Measurements from ENCODE around the gene KLHDC3. TPM values are rescaled to one million over a fixed set of nuclear protein-coding genes. Genes with fewer than 3 reads are reported as not detected.
A peak's percentile ranks its signal among the peaks of the same experiment; 100 is the strongest.

The KLHDC3 gene
- 50.5 TPM for polyA plus RNA-seq (2012; ENCODE audit: low read depth, missing spikeins)

- peak; percentile 99 for FAIRE-seq
Measured at GRCh38 chr6:43013843-43014433, at the start of gene KLHDC3, which contains the start of gene MEA1. KLHDC3 (plus strand) TSS chr6:43014249; CDS start chr6:43017193, 2,944 bp downstream. MEA1 (minus strand) TSS chr6:43013946; CDS start chr6:43013813, 133 bp downstream.

GRCh38 chr6:42966571-42966970 is 47.5 kb upstream of the KLHDC3 start:
- DNase-seq (ENCODE audit: insufficient read length, low spot score) = no peak
- no peak for TF ChIP-seq TAF1 (IDR thresholded peaks at IDR 0.05; ENCODE audit: low read depth, low read length)
- no peak for TF ChIP-seq PAX5 (IDR thresholded peaks at IDR 0.05; ENCODE audit: insufficient read depth, low read length, severe bottlenecking)
- TF ChIP-seq POLR2AphosphoS5 (IDR thresholded peaks at IDR 0.05; ENCODE audit: low read depth, low read length) = no peak
- TF ChIP-seq POLR2A (IDR thresholded peaks at IDR 0.05; ENCODE audit: low read depth, low read length) = no peak
- no peak for TF ChIP-seq SPI1 (IDR thresholded peaks at IDR 0.05; ENCODE audit: low read depth, low read length)
- no peak for TF ChIP-seq POU2F2 (IDR thresholded peaks at IDR 0.05; ENCODE audit: low read depth, low read length)
- no peak for FAIRE-seq

More at GRCh38 chr6:43013843-43014433, at the start of gene KLHDC3, which contains the start of gene MEA1:
- no peak for TF ChIP-seq SPI1 (IDR thresholded peaks at IDR 0.05; ENCODE audit: low read depth, low read length)
- TF ChIP-seq POU2F2 (IDR thresholded peaks at IDR 0.05; ENCODE audit: low read depth, low read length) = no peak
- no peak for TF ChIP-seq POLR2AphosphoS5 (IDR thresholded peaks at IDR 0.05; ENCODE audit: low read depth, low read length)
- DNase-seq (ENCODE audit: insufficient read length, low spot score) = peak; percentile 97

- DNase-seq (ENCODE audit: insufficient read length, low spot score) (no peak), FAIRE-seq (no peak)
- no peak for TF ChIP-seq TAF1 (IDR thresholded peaks at IDR 0.05; ENCODE audit: low read depth, low read length)
- no peak for TF ChIP-seq POLR2AphosphoS5 (IDR thresholded peaks at IDR 0.05; ENCODE audit: low read depth, low read length)
- no peak for TF ChIP-seq PAX5 (IDR thresholded peaks at IDR 0.05; ENCODE audit: insufficient read depth, low read length, severe bottlenecking)
- TF ChIP-seq SPI1 (IDR thresholded peaks at IDR 0.05; ENCODE audit: low read depth, low read length) = no peak
- TF ChIP-seq POU2F2 (IDR thresholded peaks at IDR 0.05; ENCODE audit: low read depth, low read length) = no peak
Measured at GRCh38 chr6:42967228-42967627, 46.8 kb upstream of the KLHDC3 start.

GRCh38 chr6:42968126-42968701 is 45.8 kb upstream of the KLHDC3 start:
- TF ChIP-seq POU2F2 (IDR thresholded peaks at IDR 0.05; ENCODE audit: low read depth, low read length) = no peak
- TF ChIP-seq TAF1 (IDR thresholded peaks at IDR 0.05; ENCODE audit: low read depth, low read length) = no peak
- no peak for TF ChIP-seq POLR2A (IDR thresholded peaks at IDR 0.05; ENCODE audit: low read depth, low read length)
- no peak for TF ChIP-seq SPI1 (IDR thresholded peaks at IDR 0.05; ENCODE audit: low read depth, low read length)
- no peak for TF ChIP-seq PAX5 (IDR thresholded peaks at IDR 0.05; ENCODE audit: insufficient read depth, low read length, severe bottlenecking)
- TF ChIP-seq POLR2AphosphoS5 (IDR thresholded peaks at IDR 0.05; ENCODE audit: low read depth, low read length) = no peak
- FAIRE-seq (no peak), DNase-seq (ENCODE audit: insufficient read length, low spot score) (no peak)

- DNase-seq (ENCODE audit: insufficient read length, low spot score) (no peak), FAIRE-seq (no peak)
- TF ChIP-seq PAX5 (IDR thresholded peaks at IDR 0.05; ENCODE audit: insufficient read depth, low read length, severe bottlenecking) = no peak
- no peak for TF ChIP-seq SPI1 (IDR thresholded peaks at IDR 0.05; ENCODE audit: low read depth, low read length)
- TF ChIP-seq POLR2AphosphoS5 (IDR thresholded peaks at IDR 0.05; ENCODE audit: low read depth, low read length) = no peak
- TF ChIP-seq TAF1 (IDR thresholded peaks at IDR 0.05; ENCODE audit: low read depth, low read length) = no peak
- TF ChIP-seq POU2F2 (IDR thresholded peaks at IDR 0.05; ENCODE audit: low read depth, low read length) = no peak
- no peak for TF ChIP-seq POLR2A (IDR thresholded peaks at IDR 0.05; ENCODE audit: low read depth, low read length)
Measured at GRCh38 chr6:42968783-42969182, 45.3 kb upstream of the KLHDC3 start.

- no peak for FAIRE-seq
Measured at GRCh38 chr6:42969431-42969830, 44.6 kb upstream of the KLHDC3 start.

GRCh38 chr6:42969934-42970333 is 44.1 kb upstream of the KLHDC3 start:
- DNase-seq (ENCODE audit: insufficient read length, low spot score) = no peak
- FAIRE-seq = no peak

More at GRCh38 chr6:42969431-42969830, 44.6 kb upstream of the KLHDC3 start:
- TF ChIP-seq POU2F2 (IDR thresholded peaks at IDR 0.05; ENCODE audit: low read depth, low read length) (no peak), POLR2AphosphoS5 (IDR thresholded peaks at IDR 0.05; ENCODE audit: low read depth, low read length) (no peak), POLR2A (IDR thresholded peaks at IDR 0.05; ENCODE audit: low read depth, low read length) (no peak), SPI1 (IDR thresholded peaks at IDR 0.05; ENCODE audit: low read depth, low read length) (no peak), TAF1 (IDR thresholded peaks at IDR 0.05; ENCODE audit: low read depth, low read length) (no peak), PAX5 (IDR thresholded peaks at IDR 0.05; ENCODE audit: insufficient read depth, low read length, severe bottlenecking) (no peak)
- no peak for DNase-seq (ENCODE audit: insufficient read length, low spot score)

GRCh38 chr6:42970871-42971612 is 43.0 kb upstream of the KLHDC3 start:
- FAIRE-seq (no peak), DNase-seq (ENCODE audit: insufficient read length, low spot score) (no peak)
- TF ChIP-seq SPI1 (IDR thresholded peaks at IDR 0.05; ENCODE audit: low read depth, low read length) (no peak), PAX5 (IDR thresholded peaks at IDR 0.05; ENCODE audit: insufficient read depth, low read length, severe bottlenecking) (no peak), POLR2A (IDR thresholded peaks at IDR 0.05; ENCODE audit: low read depth, low read length) (no peak), POLR2AphosphoS5 (IDR thresholded peaks at IDR 0.05; ENCODE audit: low read depth, low read length) (no peak), POU2F2 (IDR thresholded peaks at IDR 0.05; ENCODE audit: low read depth, low read length) (no peak), TAF1 (IDR thresholded peaks at IDR 0.05; ENCODE audit: low read depth, low read length) (no peak)

More at GRCh38 chr6:42969934-42970333, 44.1 kb upstream of the KLHDC3 start:
- TF ChIP-seq PAX5 (IDR thresholded peaks at IDR 0.05; ENCODE audit: insufficient read depth, low read length, severe bottlenecking) = no peak
- no peak for TF ChIP-seq POU2F2 (IDR thresholded peaks at IDR 0.05; ENCODE audit: low read depth, low read length)
- TF ChIP-seq POLR2AphosphoS5 (IDR thresholded peaks at IDR 0.05; ENCODE audit: low read depth, low read length) = no peak
- TF ChIP-seq SPI1 (IDR thresholded peaks at IDR 0.05; ENCODE audit: low read depth, low read length) = no peak
- TF ChIP-seq TAF1 (IDR thresholded peaks at IDR 0.05; ENCODE audit: low read depth, low read length) = no peak
- no peak for TF ChIP-seq POLR2A (IDR thresholded peaks at IDR 0.05; ENCODE audit: low read depth, low read length)

- TF ChIP-seq POU2F2 (IDR thresholded peaks at IDR 0.05; ENCODE audit: low read depth, low read length) (no peak), PAX5 (IDR thresholded peaks at IDR 0.05; ENCODE audit: insufficient read depth, low read length, severe bottlenecking) (no peak), POLR2A (IDR thresholded peaks at IDR 0.05; ENCODE audit: low read depth, low read length) (no peak), SPI1 (IDR thresholded peaks at IDR 0.05; ENCODE audit: low read depth, low read length) (no peak), POLR2AphosphoS5 (IDR thresholded peaks at IDR 0.05; ENCODE audit: low read depth, low read length) (no peak), TAF1 (IDR thresholded peaks at IDR 0.05; ENCODE audit: low read depth, low read length) (no peak)
- FAIRE-seq (no peak), DNase-seq (ENCODE audit: insufficient read length, low spot score) (no peak)
Measured at GRCh38 chr6:42971746-42972327, 42.2 kb upstream of the KLHDC3 start.

Data from GM12891 (cell line).